HepG2 (cell line): ENCODE data around the gene DOCK4. TPM values are rescaled to one million over a fixed set of nuclear protein-coding genes. Genes with fewer than 3 reads are reported as not detected.

ENCODE experiments used
- ATAC-seq: fragments of 200-7000 bp; cut with Tn5 transposase; 3 replicates; pipeline ENCODE4 v1.9.1; 2020; ENCODE audit warnings: mild to moderate bottlenecking, moderate library complexity
- BruUV-seq: library from RNA; stranded (reverse); fragments of 400-500 nt; replicated peaks from 2 replicates; lab custom pipeline; 2021; lab: Mats Ljungman, UMichigan
- CTCF ChIA-PET: fragments of 300-600 bp; formaldehyde crosslinking; extraction: SDS; loops from one replicate; lab custom pipeline; 2021; ENCODE audit warnings: low total read pairs, inconsistent platforms, low intra/inter-chr PET ratio; lab: Yijun Ruan, JAX
- POLR2A ChIA-PET: fragments of 350-600 bp; sonication (Branson Sonifier 250); formaldehyde crosslinking; loops from one replicate; lab custom pipeline; 2020; ENCODE audit warnings: antibody characterized with exemption, inconsistent platforms; lab: Yijun Ruan, JAX
- DNase-seq: peaks from one replicate; pipeline ENCODE4 v3.0.0-alpha.2; 2015; ENCODE audit warnings: low spot score
- FAIRE-seq: peaks from 3 replicates; lab custom pipeline; 2011; peaks lifted over from hg19 to GRCh38; lab: Jason Lieb, UNC
- H2AFZ ChIP-seq: one replicate; pipeline ENCODE4 v1.6.1; 2011; ENCODE audit warnings: low read length, inconsistent platforms
- H3K27ac ChIP-seq: fragments of 300-600 bp; 3 replicates; pipeline ENCODE4 v1.8.0; 2011; ENCODE audit warnings: mixed run types, mild to moderate bottlenecking, mixed read lengths, low read length, inconsistent platforms; ENCODE audit not compliant: insufficient read depth; ENCODE audit errors: extremely low read length
- H3K27me3 ChIP-seq, 2 experiments: fragments of 200-600 bp in 1 of 2; 2 replicates in 1 of 2; 3 replicates in 1 of 2; pipeline versions ENCODE4 v1.6.0 to v1.8.0; 2011; ENCODE audit warnings: low read length in 2 of 2, mild to moderate bottlenecking in 2 of 2, moderate library complexity in 2 of 2, inconsistent platforms in 1 of 2; ENCODE audit not compliant: insufficient read depth in 2 of 2, control insufficient read depth in 1 of 2
- H3K36me3 ChIP-seq, 2 experiments: fragments of 200-600 bp in 1 of 2; replicated peaks in 1 of 2; 2 replicates in 1 of 2; 3 replicates in 1 of 2; pipeline versions ENCODE4 v1.5.1 to v1.8.0; 2011; ENCODE audit warnings: low read length in 2 of 2, inconsistent platforms in 1 of 2; ENCODE audit not compliant: insufficient read depth in 2 of 2, control insufficient read depth in 1 of 2
- H3K4me1 ChIP-seq: 2 replicates; pipeline ENCODE4 v1.5.1; 2012; ENCODE audit warnings: low read length, inconsistent platforms; ENCODE audit not compliant: insufficient read depth
- H3K4me2 ChIP-seq: 2 replicates; pipeline ENCODE4 v1.6.0; 2011; ENCODE audit warnings: low read depth, low read length, inconsistent platforms
- H3K4me3 ChIP-seq, 3 experiments: fragments of 200-600 bp in 1 of 3; sonication (generic), shearing (Covaris generic) in 1 of 3; replicated peaks in 1 of 3; 2 replicates each; pipeline ENCODE4 v1.5.1; 2011 to 2016; ENCODE audit warnings: low read length in 3 of 3, inconsistent platforms in 2 of 3, low read depth in 2 of 3, mild to moderate bottlenecking in 2 of 3, control low read depth in 1 of 3, mixed read lengths in 1 of 3; ENCODE audit not compliant: insufficient read depth in 1 of 3
- H3K79me2 ChIP-seq: one replicate; pipeline ENCODE4 v1.6.1; 2011; ENCODE audit warnings: low read length, inconsistent platforms; ENCODE audit not compliant: insufficient read depth
- H3K9ac ChIP-seq: 2 replicates; pipeline ENCODE4 v1.6.0; 2011; ENCODE audit warnings: mild to moderate bottlenecking, low read depth, low read length, inconsistent platforms; ENCODE audit not compliant: insufficient read depth
- H3K9me3 ChIP-seq: 2 replicates; pipeline ENCODE4 v1.5.1; 2012; ENCODE audit warnings: mild to moderate bottlenecking, low read length
- H4K20me1 ChIP-seq: 2 replicates; pipeline ENCODE4 v1.6.0; 2011; ENCODE audit warnings: inconsistent platforms, mild to moderate bottlenecking, low read length, moderate library complexity; ENCODE audit not compliant: insufficient read depth
- BHLHE40 ChIP-seq: IDR thresholded peaks from 2 replicates; pipeline ENCODE4 v1.6.1; 2011; ENCODE audit warnings: low read length, improper control_type of control experiment
- NCOR1 ChIP-seq: fragments of 200-600 bp; sonication (generic); IDR thresholded peaks from 2 replicates; pipeline ENCODE4 v1.7.0; 2017; ENCODE audit warnings: antibody characterized with exemption, low read length, borderline replicate concordance
- SOX13 ChIP-seq, 3 experiments: fragments of 450-650 bp in 1 of 3; sonication (generic) in 1 of 3; formaldehyde crosslinking in 1 of 3; IDR thresholded peaks in 2 of 3; conservative IDR thresholded peaks in 1 of 3; 2 replicates each; pipeline versions ENCODE4 v1.5.0 to v1.6.1; 2016 to 2020; ENCODE audit warnings: antibody characterized with exemption in 1 of 3, mild to moderate bottlenecking in 1 of 3, missing compliant biosample characterization in 1 of 3, missing genetic modification reagents in 1 of 3, moderate library complexity in 1 of 3
- TERF1 ChIP-seq: sonication (generic); formaldehyde crosslinking; IDR thresholded peaks from 2 replicates; pipeline ENCODE4 v1.8.0; 2022; ENCODE audit warnings: mild to moderate bottlenecking, missing genetic modification reagents, moderate library complexity
- WGBS: methylation state at CpG from one replicate; pipeline ENCODE4 v1.1.6; 2017; ENCODE audit warnings: low lambda C conversion rate; 5-methylcytosine and 5-hydroxymethylcytosine counted together
- in situ Hi-C: cut with HindIII; loops from 2 replicates; pipeline ENCODE4 v1.10.0; 2017; ENCODE audit warnings: low pct_unique_long_range_greater_than_20kb; ENCODE audit not compliant: extremely low pct_ligation_motif_present
- intact Hi-C: fragments of 100-400 bp; cut with micrococcal nuclease; formaldehyde crosslinking; loops from one replicate; pipeline ENCODE4 v1.10.0; 2022; ENCODE audit not compliant: unreplicated experiment
- polyA plus RNA-seq, 8 experiments: library from polyadenylated mRNA; depleted of rRNA in 3 of 8; stranded (reverse) in 7 of 8; unstranded in 1 of 8; fragments of >200 nt; fragmentation: Illumina TruSeq in 4 of 8; extraction: Trizol in 4 of 8; gene quantifications; 2 replicates each; pipeline versions ENCODE4 v1.2.1 to v1.2.3, GENCODE V29; 2011 to 2016; ENCODE audit warnings: low read depth in 4 of 8, missing spikeins in 1 of 8, mixed read lengths in 1 of 8; ENCODE audit not compliant: insufficient read depth in 1 of 8
- total RNA-seq, 5 experiments: library from RNA; depleted of rRNA; stranded (reverse); fragments of >200 nt; fragmentation: Illumina TruSeq; extraction: Trizol; gene quantifications; 2 replicates each; pipeline ENCODE4 v1.2.3, GENCODE V29; 2016; ENCODE audit warnings: low read depth in 1 of 5
- TF ChIP-seq, protein P1 (sequence below): sonication (generic); formaldehyde crosslinking; conservative IDR thresholded peaks from 2 replicates; pipeline ENCODE4 v1.8.0; 2022; ENCODE audit warnings: low read depth, missing genetic modification reagents

Gene DOCK4
- total and polyA plus RNA-seq, 2 of the 13 experiments (the other 11 are each of a cell fraction or from before 2014, with no cell fraction given), result 13.5 to 17.4 TPM

DNA sequence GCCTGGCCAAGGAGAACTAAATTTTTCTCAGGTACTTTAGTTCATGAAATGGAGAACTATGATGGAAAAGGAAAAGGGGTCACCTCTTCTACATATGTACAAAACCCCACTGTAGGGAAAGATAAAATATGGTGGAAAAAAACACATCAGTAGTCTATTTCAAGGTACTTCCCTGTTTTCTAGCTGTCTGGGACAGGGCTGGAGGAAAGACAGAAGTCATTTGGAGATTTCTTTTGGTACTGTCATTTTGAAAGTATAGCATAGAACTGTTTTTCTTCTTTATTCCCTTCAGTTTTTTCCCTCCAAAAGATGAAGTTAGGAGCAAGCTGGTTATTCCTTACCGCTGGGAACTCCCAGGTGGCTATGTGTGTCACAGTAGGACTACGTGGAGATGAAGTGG lies 196.1 kb downstream of the DOCK4 start:
- 100% methylated on average over 2 of the region's 2 CpGs for WGBS
- CTCF ChIA-PET, result no interaction called here
- BruUV-seq, result no TSS peak

More for the DNA sequence above, 196.1 kb downstream of the DOCK4 start:
- H3K4me3 ChIP-seq, result no peak overlapping the region
- peaks cover 9% of the 10 kb centered on the region for H3K79me2 ChIP-seq
- peaks cover 26% of the 10 kb centered on the region for H3K4me1 ChIP-seq
- H3K9ac ChIP-seq, result no peak overlapping the region
- in situ Hi-C loops (no loop called here), intact Hi-C loops (no loop called here)
- no peak overlapping the region for H3K4me2 ChIP-seq
- POLR2A ChIA-PET, result no interaction called here
- H3K27ac ChIP-seq, result no peak overlapping the region
- DNase-seq (no peak), ATAC-seq (no peak), FAIRE-seq (no peak)
- no peaks in the 10 kb centered on the region for H3K36me3 ChIP-seq
- H4K20me1 ChIP-seq, result peaks cover 7% of the 10 kb centered on the region; the same call in 1 of the 2 replicates
- no peaks in the 10 kb centered on the region for H3K27me3 ChIP-seq
- TF ChIP-seq, protein P1, sequence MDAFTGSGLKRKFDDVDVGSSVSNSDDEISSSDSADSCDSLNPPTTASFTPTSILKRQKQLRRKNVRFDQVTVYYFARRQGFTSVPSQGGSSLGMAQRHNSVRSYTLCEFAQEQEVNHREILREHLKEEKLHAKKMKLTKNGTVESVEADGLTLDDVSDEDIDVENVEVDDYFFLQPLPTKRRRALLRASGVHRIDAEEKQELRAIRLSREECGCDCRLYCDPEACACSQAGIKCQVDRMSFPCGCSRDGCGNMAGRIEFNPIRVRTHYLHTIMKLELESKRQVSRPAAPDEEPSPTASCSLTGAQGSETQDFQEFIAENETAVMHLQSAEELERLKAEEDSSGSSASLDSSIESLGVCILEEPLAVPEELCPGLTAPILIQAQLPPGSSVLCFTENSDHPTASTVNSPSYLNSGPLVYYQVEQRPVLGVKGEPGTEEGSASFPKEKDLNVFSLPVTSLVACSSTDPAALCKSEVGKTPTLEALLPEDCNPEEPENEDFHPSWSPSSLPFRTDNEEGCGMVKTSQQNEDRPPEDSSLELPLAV (CRISPR knock-in tag), result no peak
- no peak for TF ChIP-seq NCOR1
- no peak for TF ChIP-seq BHLHE40
- TF ChIP-seq TERF1, result no peak
- TF ChIP-seq SOX13 (IDR thresholded peaks at IDR 0.05), result no peak
- no peak for TF ChIP-seq SOX13 (CRISPR knock-in tag; conservative IDR thresholded peaks at IDR 0.05 in 1 of 2, IDR thresholded peaks at IDR 0.05 in 1 of 2)
- H3K9me3 ChIP-seq, result no peaks in the 10 kb centered on the region
- H2AFZ ChIP-seq, result no peak overlapping the region
